Germinal center (tissue), 1 donor: ENCODE measurements around the gene NAT10.

Experiments
- DNase-seq: peaks from one replicate; pipeline ENCODE4 v3.0.0; 2012; ENCODE audit warnings: mixed read lengths, low spot score

The NAT10 gene

DNA sequence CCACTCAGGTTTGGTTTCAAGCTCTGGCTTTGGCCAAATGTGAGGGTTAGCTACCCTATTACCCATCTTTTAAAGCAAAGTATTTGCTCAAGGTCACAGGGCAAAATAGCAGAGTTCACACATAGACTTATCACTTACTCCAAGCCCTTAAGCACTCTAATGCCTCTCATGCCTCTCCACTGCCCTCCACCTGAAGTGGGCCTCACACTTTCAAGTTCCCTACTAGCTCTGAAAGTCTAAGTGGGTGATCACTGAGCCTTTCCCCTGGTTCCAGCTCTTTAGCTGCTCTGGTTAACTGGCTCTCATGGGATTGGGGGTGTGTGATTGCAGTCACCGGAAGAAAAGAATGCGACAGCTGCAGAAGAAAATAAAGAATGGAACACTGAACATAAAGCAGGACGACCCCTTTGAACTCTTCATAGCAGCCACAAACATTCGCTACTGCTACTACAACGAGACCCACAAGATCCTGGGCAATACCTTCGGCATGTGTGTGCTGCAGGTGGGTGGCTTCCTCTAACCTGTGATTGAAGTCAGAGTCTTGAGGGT, 6.4 kb downstream of the NAT10 start:
- DNase-seq: no peak

DNA sequence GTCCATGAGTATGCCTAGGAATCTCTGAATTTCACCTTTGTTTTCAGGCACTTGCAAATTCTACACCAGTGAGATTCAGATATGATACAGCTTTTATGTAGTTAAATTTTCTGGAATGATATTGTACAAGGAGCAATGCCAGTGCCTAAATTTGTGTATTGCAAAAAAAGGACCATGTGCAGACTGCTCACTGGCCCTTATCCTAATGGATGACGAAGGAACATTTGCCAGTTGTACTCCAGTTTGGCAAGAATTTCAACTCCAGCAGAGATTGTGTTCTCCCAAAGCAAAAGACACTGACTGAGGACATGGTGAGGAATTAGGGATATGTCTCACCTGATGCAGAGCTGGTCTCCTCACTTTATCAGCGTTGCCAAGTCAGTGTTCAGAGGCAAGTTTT, 8.6 kb downstream of the NAT10 start:
- DNase-seq: no peak

DNA sequence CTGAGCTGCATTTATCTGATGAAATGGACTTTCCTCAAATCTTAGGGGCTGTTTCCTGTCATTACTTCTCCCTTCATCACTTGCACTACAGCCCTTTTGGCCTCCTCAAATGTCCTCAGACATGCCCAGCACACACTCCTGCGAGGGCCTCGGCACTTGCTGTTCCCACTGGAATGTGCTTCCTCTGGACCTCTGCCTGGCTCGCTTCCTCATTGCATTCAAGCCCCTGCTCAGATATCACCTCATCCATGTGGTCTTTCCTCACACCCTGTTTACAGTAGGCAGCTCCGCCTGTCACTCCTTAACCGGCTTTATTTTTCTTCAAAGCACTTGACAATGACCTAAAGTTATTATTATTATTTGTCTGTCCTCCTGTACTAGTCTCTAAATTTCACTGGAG, 9.0 kb downstream of the NAT10 start:
- no peak for DNase-seq

GRCh38 chr11:34120651-34121050, 15.2 kb downstream of the NAT10 start:
- no peak for DNase-seq

DNA sequence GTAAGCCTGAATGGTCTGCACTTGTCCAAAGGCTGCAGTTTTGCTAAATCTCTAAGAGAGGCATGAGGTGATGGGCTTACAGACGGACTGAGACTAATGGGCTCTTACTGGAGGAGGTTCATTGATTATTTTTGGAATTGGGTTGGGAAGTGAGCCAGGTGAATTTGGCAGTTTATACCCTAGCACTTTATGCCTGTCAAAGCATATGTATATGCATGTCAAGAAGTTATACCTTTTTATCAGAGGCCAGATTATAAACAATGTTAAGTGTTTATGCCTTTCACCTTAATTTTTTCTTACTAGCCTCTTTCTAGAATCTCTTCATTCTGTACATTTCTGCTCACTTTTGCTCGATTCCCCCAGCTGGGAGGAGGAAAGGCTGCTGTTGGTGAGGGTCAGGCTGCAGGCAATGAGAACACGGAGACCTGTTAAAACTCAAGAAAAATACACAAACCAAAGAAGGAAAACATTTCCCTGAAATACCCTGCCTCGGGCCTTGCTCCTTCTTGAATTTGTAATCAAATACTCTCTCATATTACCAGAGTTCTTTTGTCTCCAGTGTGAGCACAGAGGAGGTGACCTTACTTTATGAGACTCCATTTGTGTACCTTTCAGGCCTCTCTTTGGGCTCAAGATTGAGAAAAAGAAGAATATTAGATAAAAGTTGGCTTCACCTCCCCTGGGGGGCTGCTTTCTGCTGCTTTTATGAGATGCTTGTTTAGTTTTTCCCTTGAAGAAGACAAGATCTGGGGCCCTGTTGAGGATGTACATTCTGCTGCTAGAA, 19.6 kb downstream of the NAT10 start:
- DNase-seq: no peak

GRCh38 chr11:34126959-34127848, 21.8 kb downstream of the NAT10 start:
- DNase-seq: no peak

- no peak for DNase-seq
Observed at GRCh38 chr11:34128824-34129223, 23.4 kb downstream of the NAT10 start.

DNA sequence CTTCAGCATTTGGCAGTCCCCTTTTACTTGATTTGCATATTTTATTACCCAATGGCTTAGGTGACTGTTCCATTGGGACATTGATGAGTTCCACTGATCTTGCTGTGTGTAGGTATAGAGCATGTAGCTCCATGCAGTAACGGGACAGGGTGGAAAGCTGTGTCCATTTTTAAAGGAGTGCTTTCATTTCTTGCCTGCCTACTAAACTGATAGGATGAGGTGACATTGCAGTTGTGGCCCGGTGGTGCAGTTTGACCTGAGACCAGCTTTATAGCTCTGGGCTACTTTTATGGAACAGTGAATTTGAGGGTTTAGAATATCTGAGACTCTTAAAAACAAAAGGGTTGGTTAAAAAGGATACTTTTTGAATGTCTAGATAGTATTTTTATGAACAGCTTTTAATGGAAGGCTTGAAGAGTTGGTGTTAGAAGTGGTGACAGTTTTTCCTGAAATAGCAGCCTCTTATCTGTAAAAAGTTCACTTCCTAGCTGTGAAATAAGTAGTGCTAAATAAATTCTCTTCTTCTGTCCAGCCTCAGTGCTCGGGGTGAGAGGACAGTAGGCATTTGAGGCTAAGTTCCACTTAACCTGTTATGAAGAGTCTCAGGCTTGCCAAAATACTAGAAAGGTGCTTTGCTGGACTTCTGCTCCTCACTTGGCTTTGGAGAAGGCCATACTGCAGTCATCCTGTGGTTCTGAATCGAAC, 27.0 kb downstream of the NAT10 start:
- no peak for DNase-seq

DNA sequence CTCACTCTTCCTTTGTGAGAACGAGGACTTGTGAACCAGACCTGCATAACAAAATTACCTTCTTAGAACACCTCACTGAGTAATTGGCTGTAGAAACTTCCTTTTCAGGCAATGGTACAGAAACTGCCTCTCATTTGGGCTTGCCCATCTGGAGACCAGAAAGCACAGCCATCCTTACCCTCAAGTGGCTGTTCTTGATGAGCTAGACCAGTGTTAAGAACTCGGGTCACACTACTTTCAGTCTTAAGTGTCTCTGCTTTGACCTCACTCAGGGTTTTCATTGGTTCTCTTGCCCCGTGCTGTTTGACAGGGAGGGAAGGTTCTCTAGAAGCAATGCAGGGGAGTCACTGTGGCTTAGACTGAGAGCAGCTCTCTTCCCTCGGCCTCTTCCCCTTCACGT, 29.3 kb downstream of the NAT10 start:
- DNase-seq: no peak

DNA sequence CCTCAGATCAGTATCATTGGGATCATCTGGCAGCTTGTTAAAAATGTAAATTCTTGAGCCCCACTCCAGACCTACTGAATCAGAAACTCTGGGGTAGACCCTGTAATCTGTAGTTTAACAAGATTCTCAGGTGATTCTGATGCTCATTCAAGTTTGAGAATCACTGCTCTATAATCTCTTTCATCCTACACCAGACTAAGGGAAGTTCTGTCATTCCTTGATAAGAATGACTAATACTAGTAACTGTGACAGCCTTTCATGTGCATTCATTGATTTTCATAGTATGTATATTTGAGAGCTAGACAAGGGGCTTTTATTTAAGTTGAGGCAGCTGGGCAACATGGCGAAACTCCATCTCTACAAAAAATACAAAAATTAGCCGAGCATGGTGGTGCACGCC, 30.0 kb downstream of the NAT10 start:
- DNase-seq: no peak

- no peak for DNase-seq
Observed at GRCh38 chr11:34136420-34136819, 31.0 kb downstream of the NAT10 start.

DNA sequence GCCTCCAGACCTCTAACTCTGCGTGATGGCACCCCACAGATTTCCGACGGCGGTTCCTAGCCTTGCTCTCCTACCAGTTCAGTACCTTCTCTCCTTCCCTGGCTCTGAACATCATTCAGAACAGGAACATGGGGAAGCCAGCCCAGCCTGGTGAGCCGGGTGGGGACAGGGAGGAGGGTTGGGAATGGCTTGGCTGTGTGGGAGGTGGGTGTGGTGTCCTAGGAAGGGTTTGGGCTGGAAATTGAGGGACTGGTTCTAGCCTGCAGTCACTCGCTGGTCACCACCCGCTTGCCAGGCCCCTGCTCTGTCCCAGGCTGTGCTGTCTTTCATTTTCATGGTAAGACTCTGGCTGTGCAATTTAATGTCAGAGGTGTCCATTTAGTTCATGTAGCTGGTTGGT, 33.9 kb downstream of the NAT10 start:
- no peak for DNase-seq

DNA sequence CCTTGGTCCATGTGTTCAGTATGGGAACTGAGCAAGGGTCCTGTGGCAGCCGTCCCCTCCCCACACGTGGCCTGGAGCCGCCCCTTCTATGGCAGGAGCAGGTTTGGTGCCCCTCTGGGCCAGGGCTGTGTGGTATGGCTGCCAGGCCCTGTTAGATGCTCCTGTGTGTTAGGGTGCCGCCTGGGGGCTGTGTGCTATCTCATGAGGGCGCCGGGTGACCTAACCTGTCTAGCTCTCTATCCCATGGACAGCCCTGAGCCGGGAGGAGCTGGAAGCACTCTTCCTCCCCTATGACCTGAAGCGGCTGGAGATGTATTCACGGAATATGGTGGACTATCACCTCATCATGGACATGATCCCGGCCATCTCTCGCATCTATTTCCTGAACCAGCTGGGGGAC, 34.7 kb downstream of the NAT10 start:
- no peak for DNase-seq

- DNase-seq: no peak
Observed at GRCh38 chr11:34143048-34143447, 37.6 kb downstream of the NAT10 start.

- no peak for DNase-seq
Observed at GRCh38 chr11:34145073-34145472, 39.6 kb downstream of the NAT10 start.

DNA sequence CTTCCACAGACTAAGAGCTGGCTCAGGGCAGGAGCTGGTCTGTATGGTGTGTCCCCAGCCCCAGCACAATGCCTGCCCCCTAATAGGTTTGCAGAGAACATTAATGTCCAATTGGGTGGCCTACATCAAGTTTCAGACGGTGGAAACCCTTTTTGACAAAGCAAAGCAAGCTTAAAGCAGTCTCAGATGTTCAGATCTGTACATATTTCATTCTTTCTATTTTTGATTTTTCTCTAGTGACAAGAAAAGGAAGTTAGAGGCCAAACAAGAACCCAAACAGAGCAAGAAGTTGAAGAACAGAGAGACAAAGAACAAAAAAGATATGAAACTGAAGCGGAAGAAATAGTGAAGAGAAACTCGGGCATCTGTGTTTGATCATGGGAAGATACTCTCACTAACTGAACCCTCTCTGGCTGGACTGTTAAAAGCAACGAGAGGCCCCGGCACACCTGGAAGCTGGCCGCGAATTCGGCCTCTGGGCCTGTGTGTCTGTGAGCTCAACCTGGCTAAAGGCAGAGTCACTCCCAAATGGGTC, 40.5 kb downstream of the NAT10 start:
- DNase-seq: peak; percentile 15

DNA sequence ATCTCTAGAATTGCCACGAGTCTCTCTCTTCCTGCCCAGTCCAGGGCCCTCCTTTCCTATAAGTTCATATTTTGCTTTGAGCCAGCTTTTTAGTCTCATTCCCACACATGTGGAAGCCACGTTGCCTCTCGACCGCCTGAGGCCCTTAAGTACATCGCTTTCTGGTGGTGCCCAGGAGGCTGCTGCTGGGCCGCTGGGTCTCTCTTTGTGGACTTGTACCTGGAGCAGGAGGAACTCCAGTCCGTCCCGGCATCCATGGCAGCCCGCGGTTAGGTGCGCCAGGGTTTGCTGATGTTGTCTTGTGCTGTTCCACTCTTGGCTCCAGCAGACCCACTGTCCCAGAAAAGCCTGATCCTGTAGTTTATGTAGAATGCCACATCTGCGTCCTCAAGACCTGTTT, 41.0 kb downstream of the NAT10 start:
- DNase-seq: no peak

DNA sequence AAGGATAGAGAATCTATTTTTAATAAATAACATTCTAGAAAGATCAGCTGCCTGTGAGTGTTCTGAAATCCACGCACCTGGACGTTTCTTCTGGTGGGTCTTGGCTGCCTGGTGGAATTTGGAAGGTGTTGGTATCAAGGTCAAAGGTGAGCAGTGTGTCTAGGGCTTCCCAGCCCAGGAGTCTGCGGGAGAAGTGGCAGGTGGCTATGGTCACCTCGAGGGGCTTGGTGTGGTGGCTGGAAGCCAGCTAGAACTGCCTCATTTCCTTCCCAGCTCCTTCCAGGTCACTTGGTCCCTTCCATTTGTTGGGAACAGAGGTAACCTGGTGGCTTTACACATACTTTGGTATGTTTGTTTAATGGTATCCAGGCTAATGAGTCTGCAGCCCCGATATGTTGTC, 41.4 kb downstream of the NAT10 start:
- DNase-seq: no peak

- no peak for DNase-seq
Observed at GRCh38 chr11:34147581-34147980, 42.2 kb downstream of the NAT10 start.

DNA sequence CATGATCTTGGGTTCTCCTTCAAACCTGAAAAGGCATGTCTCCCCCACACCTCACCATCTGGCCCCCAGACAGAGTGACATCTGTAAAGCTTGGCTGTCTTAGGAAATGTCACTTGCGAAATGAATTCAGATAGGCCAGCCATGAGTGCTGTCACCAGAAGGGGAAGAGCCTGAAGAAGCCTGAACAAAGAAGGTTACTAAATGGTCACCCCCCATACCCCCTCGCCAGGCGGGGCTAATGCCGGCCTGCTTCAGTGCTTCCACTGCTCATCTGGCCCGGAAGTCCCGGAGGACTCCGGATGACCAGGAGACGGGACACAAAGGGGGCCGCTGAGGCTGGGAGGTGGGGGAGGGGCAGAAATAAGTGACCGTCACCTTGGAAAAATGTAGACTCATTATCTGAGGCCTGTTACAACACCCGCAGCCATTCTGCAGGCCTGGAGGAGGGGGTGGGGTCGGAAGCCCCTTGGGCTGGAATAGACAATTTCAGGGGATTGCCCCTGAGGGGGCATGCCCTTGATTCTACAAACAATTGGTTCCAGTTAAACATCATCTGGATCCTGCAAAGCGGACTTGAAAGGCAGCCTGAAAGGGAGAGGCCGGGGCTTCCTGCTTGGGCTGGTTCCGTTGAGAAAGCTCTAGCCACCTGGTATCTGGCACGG, 43.2 kb downstream of the NAT10 start:
- DNase-seq: no peak

GRCh38 chr11:34149274-34149673, 43.8 kb downstream of the NAT10 start:
- no peak for DNase-seq

DNA sequence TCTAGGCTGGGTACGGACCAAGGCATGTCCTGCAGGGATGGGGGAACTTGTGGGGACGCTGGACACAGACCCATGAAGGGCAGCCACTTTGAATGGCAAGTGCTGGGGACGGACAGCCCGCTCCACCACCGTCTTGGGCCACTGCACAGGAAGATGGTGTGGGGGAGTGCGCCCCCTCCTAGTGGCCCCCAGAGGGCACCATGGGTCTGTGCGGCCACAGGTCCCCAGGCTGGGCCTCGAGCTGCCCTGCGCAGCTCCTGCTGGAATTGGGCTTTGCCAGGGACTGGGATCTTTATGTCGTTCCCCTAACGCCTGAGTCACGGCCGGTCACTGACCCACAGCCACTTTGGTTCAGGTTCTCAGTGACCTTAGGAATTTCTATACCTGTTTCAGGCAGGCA, 44.4 kb downstream of the NAT10 start:
- no peak for DNase-seq
